Activated naive CD8-positive, alpha-beta T cell (primary cell): ENCODE data around the gene ABI3BP.

Experiments used
- H3K27ac Mint-ChIP-seq: one replicate; pipeline ENCODE4 v1.8.0; 2021; ENCODE audit warnings: mixed read lengths
- H3K27me3 Mint-ChIP-seq: one replicate; pipeline ENCODE4 v1.8.0; 2021; ENCODE audit warnings: mixed read lengths
- H3K36me3 Mint-ChIP-seq: one replicate; pipeline ENCODE4 v1.8.0; 2021; ENCODE audit warnings: mixed read lengths
- H3K4me1 Mint-ChIP-seq: one replicate; pipeline ENCODE4 v1.8.0; 2021; ENCODE audit warnings: low read depth, mixed read lengths
- H3K4me3 Mint-ChIP-seq: one replicate; pipeline ENCODE4 v1.8.0; 2021; ENCODE audit warnings: mild to moderate bottlenecking, mixed read lengths
- H3K9me3 Mint-ChIP-seq: one replicate; pipeline ENCODE4 v1.8.0; 2021; ENCODE audit warnings: low read depth, mixed read lengths

ABI3BP gene

GRCh38 chr3:100777271-100777670 lies 215.9 kb downstream of the ABI3BP start:
- H3K27me3 Mint-ChIP-seq = no peaks in the 10 kb centered on the region

DNA sequence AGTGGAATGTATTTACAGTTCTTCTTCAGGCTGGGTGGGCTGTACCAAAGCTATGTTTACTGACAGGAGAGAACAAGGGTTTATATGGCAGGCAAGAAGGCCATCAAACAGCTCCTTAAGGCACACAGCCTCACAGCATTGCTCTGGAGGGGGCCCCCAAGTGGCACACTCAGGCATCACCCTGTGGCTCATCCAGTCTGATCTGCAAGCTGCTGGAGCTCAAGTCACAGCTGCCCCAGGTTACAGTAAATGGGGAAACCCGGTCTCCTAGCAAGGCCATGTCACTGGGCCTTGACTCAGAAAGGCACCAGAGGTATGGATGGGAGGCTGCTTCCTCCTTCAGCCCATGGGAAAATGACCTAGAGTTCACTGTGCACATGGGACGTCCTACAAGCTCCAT lies 216.5 kb downstream of the ABI3BP start:
- Mint-ChIP-seq H3K9me3 (peaks cover 4% of the 10 kb centered on the region), H3K4me3 (no peak overlapping the region), H3K27ac (no peak overlapping the region), H3K4me1 (no peaks in the 10 kb centered on the region), H3K36me3 (peaks cover 3% of the 10 kb centered on the region), H3K27me3 (no peaks in the 10 kb centered on the region)

More at GRCh38 chr3:100777271-100777670, 215.9 kb downstream of the ABI3BP start:
- Mint-ChIP-seq H3K4me3 (no peak overlapping the region), H3K27ac (no peak overlapping the region), H3K4me1 (no peaks in the 10 kb centered on the region), H3K9me3 (peaks cover 4% of the 10 kb centered on the region), H3K36me3 (peaks cover 3% of the 10 kb centered on the region)

DNA sequence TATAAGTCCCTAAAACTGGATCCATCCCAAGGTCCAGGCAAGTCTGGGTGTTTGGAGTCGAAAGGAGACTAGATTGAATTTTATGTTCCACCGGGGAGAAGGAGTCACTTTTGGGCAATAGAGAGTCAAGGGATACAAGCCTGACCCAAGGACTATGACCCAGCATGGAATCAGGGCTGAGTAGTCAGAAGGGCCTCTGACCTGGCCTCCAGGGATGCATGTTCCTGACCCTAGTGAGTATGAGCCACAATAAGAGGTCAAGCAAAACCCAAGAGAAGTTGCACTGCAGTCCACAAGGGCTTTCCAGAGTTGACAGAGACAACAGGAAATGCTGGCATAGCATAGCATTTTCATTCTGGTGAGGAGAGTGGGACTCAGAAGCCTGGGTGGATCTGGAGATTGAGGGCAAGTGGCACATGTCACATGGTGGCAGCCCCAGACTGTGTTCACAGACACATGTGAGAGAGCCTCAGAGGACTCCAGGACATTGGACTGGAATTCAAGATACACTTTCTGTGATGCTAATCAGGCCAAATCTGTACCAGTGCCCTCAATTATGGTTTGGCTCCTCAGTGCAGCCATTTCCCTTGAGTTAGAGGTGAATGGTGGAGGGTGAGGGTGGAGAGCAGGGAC lies 217.0 kb downstream of the ABI3BP start:
- peaks cover 4% of the 10 kb centered on the region for H3K9me3 Mint-ChIP-seq
- no peak overlapping the region for H3K27ac Mint-ChIP-seq
- H3K27me3 Mint-ChIP-seq = no peaks in the 10 kb centered on the region
- no peaks in the 10 kb centered on the region for H3K4me1 Mint-ChIP-seq
- peaks cover 3% of the 10 kb centered on the region for H3K36me3 Mint-ChIP-seq
- H3K4me3 Mint-ChIP-seq = no peak overlapping the region

DNA sequence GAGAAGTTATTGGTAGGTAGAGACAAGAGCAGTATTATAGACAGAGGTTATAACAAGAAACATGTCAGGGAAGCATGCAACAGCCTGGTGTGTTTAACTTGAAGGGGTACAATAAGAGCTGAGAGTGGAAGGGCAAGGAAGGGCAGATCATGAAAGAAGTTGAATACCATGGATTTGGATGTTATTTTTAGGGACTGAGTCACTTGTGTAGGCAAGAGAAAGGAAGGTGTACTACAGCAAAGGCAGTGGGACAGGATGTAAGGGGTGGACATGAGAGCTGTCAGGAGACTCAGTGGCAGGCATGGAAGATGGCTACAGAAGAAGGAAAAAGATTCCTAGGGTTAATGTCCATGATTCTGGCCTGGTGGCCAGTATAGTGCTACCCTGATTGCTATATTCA lies 217.6 kb downstream of the ABI3BP start:
- peaks cover 3% of the 10 kb centered on the region for H3K36me3 Mint-ChIP-seq
- no peaks in the 10 kb centered on the region for H3K4me1 Mint-ChIP-seq
- H3K27me3 Mint-ChIP-seq = no peaks in the 10 kb centered on the region
- H3K9me3 Mint-ChIP-seq = peaks cover 4% of the 10 kb centered on the region
- no peak overlapping the region for H3K27ac Mint-ChIP-seq
- no peak overlapping the region for H3K4me3 Mint-ChIP-seq

- Mint-ChIP-seq H3K4me3 (no peak overlapping the region), H3K27ac (no peak overlapping the region), H3K36me3 (peaks cover 3% of the 10 kb centered on the region), H3K4me1 (no peaks in the 10 kb centered on the region), H3K9me3 (peaks cover 4% of the 10 kb centered on the region), H3K27me3 (no peaks in the 10 kb centered on the region)
These were observed 218.0 kb downstream of the ABI3BP start for GRCh38 chr3:100775226-100775625.

DNA sequence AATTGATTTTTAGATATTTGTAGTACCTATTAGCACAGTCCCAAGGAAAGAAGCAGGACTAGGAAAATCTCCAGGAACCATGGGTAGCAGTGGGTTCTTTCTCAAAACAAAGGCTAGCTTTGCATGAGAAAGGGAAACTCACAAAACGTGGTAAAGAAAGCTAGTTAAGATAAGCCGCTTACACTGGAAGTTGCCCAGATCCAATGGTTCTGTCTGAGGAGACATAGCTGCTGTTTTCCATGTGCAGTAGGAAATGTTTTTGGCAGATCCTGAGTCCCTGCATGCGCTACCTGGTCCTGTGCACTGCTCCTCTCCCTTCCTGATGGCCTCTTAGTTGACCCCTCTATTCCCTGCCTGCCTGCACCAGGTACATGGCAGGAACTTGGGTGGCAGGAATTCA lies 223.5 kb downstream of the ABI3BP start:
- no peak overlapping the region for H3K27ac Mint-ChIP-seq
- no peaks in the 10 kb centered on the region for H3K4me1 Mint-ChIP-seq
- H3K27me3 Mint-ChIP-seq = no peaks in the 10 kb centered on the region
- H3K4me3 Mint-ChIP-seq = no peak overlapping the region
- peaks cover 4% of the 10 kb centered on the region for H3K9me3 Mint-ChIP-seq
- H3K36me3 Mint-ChIP-seq = peaks cover 5% of the 10 kb centered on the region

DNA sequence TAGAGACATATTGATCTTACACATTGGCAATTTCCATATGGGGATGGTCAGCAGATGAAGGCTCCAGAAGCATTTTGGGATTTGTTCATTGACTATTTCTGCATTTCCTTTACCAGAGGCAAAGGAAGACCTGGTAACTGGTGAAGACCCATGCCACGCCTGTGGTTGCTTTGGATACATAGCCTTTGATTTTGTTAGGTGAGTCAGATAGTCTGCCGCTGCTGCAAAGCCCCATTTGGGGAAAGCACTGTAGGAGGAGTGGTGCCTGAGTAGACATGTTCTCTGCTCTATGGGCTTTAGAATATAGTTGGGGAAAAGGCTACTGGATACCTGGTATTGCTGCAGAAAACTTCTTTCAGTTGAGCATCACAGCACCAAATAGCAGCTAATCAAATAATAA lies 227.2 kb downstream of the ABI3BP start:
- Mint-ChIP-seq H3K4me1 (no peaks in the 10 kb centered on the region), H3K9me3 (no peaks in the 10 kb centered on the region), H3K27ac (no peak overlapping the region), H3K4me3 (no peak overlapping the region), H3K27me3 (no peaks in the 10 kb centered on the region), H3K36me3 (peaks cover 4% of the 10 kb centered on the region)

- Mint-ChIP-seq H3K4me1 (no peaks in the 10 kb centered on the region), H3K9me3 (no peaks in the 10 kb centered on the region), H3K36me3 (peaks cover 4% of the 10 kb centered on the region), H3K27me3 (no peaks in the 10 kb centered on the region), H3K27ac (no peak overlapping the region), H3K4me3 (no peak overlapping the region)
These were observed 227.7 kb downstream of the ABI3BP start for GRCh38 chr3:100765437-100765975.

GRCh38 chr3:100761951-100762350 lies 231.3 kb downstream of the ABI3BP start:
- Mint-ChIP-seq H3K9me3 (no peaks in the 10 kb centered on the region), H3K4me1 (no peaks in the 10 kb centered on the region), H3K4me3 (no peak overlapping the region), H3K27ac (no peak overlapping the region), H3K36me3 (peaks cover 7% of the 10 kb centered on the region), H3K27me3 (no peaks in the 10 kb centered on the region)

DNA sequence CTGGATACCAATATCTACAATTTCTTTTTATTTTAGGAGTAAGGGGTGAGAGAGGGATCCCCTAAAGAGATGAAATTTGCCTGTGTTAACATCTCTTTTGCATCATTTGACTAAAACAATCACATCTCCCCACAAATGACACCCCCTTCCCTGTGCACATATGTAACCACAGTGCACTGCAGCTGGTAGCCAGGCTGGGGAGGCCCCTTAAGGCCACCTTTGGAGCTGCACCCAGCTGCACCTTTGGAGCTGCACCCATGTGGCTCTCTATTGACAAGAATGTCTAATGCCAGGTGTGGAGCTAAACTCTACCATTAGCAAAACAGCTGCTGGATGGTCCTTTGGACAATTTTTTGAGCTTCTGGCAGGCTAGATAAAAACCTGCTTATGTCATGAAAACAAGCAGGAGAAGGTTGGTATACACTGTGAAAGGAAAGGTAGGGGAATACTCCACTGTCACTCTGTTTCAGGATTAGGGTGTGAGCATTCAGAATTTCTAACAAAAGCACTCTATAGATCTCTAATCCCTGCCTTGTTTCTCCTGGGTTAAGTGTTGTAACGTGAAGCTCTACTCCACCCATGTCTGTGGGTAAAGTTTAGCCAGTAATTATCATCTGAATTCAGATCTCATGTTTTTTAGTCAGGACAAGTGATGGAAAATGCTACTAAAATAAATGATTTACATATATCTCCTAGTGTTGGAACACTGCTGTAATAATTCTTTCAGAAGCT lies 231.8 kb downstream of the ABI3BP start:
- no peaks in the 10 kb centered on the region for H3K4me1 Mint-ChIP-seq
- no peaks in the 10 kb centered on the region for H3K27me3 Mint-ChIP-seq
- peaks cover 8% of the 10 kb centered on the region for H3K36me3 Mint-ChIP-seq
- H3K27ac Mint-ChIP-seq = no peak overlapping the region
- H3K9me3 Mint-ChIP-seq = no peaks in the 10 kb centered on the region
- H3K4me3 Mint-ChIP-seq = no peak overlapping the region

GRCh38 chr3:100760377-100760776 lies 232.8 kb downstream of the ABI3BP start:
- Mint-ChIP-seq H3K4me1 (no peaks in the 10 kb centered on the region), H3K27me3 (no peaks in the 10 kb centered on the region), H3K36me3 (peaks cover 6% of the 10 kb centered on the region), H3K9me3 (no peaks in the 10 kb centered on the region), H3K4me3 (no peak overlapping the region), H3K27ac (no peak overlapping the region)

DNA sequence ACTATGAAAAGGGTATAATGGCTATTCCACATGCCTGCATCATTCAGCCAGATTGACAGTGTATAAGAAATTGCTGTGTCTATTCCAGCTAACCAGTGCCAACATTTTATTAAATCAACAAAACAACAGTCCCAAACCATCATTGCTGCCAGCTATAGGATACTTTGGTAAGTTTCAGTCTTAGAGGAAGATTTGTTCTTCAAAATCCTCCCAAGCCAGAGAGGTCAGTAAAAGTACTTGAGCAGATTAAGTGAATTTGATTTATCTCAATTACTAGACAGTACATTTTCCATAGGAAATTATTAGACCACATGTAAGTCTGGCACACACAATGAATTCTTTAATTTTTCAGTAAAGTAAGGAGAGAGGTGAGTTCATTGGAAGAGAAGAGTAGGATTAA lies 233.3 kb downstream of the ABI3BP start:
- Mint-ChIP-seq H3K4me3 (no peak overlapping the region), H3K36me3 (peaks cover 7% of the 10 kb centered on the region), H3K27ac (no peak overlapping the region), H3K4me1 (no peaks in the 10 kb centered on the region), H3K27me3 (no peaks in the 10 kb centered on the region), H3K9me3 (no peaks in the 10 kb centered on the region)

DNA sequence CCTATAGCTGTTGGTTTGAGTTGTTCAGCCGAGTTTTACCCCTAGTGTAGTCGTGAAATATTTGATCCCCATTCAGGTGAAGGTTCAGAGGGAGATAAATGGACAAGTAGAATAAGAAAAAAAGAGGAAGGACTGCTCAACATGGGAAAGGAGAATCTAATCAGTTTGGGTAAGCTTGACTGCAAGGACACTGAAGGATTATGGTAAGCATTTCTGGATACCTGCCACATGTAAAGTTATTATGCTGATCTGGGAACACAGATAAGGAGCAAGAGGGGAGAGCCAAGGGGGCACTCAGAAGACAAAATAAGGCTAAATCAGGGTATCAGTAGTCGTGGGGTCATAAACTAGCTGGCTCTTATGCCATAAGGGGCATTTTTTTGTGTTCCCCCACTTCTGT lies 234.1 kb downstream of the ABI3BP start:
- H3K27ac Mint-ChIP-seq = no peak overlapping the region
- H3K36me3 Mint-ChIP-seq = peaks cover 9% of the 10 kb centered on the region
- H3K4me1 Mint-ChIP-seq = no peaks in the 10 kb centered on the region
- H3K27me3 Mint-ChIP-seq = no peaks in the 10 kb centered on the region
- no peaks in the 10 kb centered on the region for H3K9me3 Mint-ChIP-seq
- H3K4me3 Mint-ChIP-seq = no peak overlapping the region

GRCh38 chr3:100756441-100756840 lies 236.8 kb downstream of the ABI3BP start:
- Mint-ChIP-seq H3K27ac (no peak overlapping the region), H3K36me3 (peaks cover 14% of the 10 kb centered on the region), H3K4me3 (no peak overlapping the region), H3K4me1 (no peaks in the 10 kb centered on the region), H3K9me3 (no peaks in the 10 kb centered on the region), H3K27me3 (no peaks in the 10 kb centered on the region)

DNA sequence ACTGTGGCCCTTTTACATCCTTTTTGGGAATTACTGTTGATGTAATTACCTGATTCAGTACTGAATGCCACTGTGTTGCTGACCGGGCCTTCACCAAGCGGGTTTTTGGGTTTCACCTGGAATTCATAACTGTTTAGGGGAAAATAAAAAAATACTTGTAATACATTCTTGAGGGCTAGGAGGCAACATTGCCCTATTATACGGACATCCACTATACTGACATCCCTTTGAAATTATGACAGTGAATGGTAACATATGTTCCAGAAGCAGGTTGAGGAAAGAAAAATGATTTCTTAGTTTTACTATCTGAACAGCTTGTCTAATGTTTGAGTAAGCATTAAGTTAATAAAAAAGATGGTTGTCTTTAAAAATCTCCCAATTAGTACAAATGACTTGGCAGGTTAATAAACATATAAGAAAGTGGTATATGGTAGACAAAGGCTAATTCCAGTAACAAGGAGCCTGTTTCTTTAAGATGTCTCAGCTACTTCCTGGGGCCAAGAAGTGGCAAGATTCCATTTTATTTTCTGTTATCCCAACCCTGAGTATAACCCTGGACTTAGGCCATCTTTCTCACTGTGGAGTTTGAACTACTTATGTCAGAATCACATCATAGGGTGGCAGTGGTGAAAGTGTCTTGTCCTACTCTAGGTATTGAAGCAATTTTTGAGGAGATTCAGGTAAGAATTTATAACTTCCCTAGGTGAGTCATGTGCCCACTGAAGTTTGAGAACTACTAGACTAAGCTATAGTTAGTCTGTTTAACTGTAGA lies 238.5 kb downstream of the ABI3BP start:
- Mint-ChIP-seq H3K27me3 (no peaks in the 10 kb centered on the region), H3K9me3 (no peaks in the 10 kb centered on the region), H3K4me1 (no peaks in the 10 kb centered on the region), H3K27ac (peak overlapping the region; percentile 17), H3K4me3 (no peak overlapping the region), H3K36me3 (peaks cover 14% of the 10 kb centered on the region)
